ENCODE data around the gene EXOC2. TPM values are rescaled to one million over a fixed set of nuclear protein-coding genes. Genes with fewer than 3 reads are reported as not detected.

EXOC2 gene
- total RNA-seq, 2 experiments from 2014 or later = 22.5 to 24.8 TPM

DNA sequence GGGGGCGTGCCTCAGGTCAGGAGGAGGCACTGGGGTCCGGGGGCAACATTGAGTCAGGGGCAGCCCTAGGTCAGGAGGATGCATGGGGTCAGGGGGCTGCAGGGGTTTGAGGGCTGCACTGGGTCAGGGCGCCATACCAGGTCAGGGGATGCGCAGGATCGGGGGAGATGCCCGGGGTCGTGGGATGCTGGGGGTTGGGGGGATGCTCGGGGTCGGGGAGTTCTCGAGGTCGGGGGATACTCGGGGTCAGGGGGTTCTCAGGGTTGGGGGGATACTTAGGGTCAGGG lies 727 bp upstream of the EXOC2 start:
- no peak overlapping the region for H3K27ac ChIP-seq (ENCODE audit: low read depth, low read length, poor library complexity, severe bottlenecking)
- ChIA-PET CTCF (ENCODE audit: unreplicated experiment) (no interaction called here), POLR2A (interaction anchor here (0.6 to 2.2 kb wide), 3 partner anchors 9 to 476 kb away, joined by 3 to 7 read pairs (median 3); no protein-coding TSS in a partner anchor)
- BruUV-seq (replicated peaks) = no TSS peak
- peaks cover 13% of the 10 kb centered on the region; the same call in 1 of the 2 replicates for H3K36me3 ChIP-seq (ENCODE audit: insufficient read depth, low read length)
- no peak for TF ChIP-seq EZH2phosphoT487 (IDR thresholded peaks at IDR 0.05; ENCODE audit: borderline replicate concordance, low read depth, low read length)
- TF ChIP-seq, protein P1, sequence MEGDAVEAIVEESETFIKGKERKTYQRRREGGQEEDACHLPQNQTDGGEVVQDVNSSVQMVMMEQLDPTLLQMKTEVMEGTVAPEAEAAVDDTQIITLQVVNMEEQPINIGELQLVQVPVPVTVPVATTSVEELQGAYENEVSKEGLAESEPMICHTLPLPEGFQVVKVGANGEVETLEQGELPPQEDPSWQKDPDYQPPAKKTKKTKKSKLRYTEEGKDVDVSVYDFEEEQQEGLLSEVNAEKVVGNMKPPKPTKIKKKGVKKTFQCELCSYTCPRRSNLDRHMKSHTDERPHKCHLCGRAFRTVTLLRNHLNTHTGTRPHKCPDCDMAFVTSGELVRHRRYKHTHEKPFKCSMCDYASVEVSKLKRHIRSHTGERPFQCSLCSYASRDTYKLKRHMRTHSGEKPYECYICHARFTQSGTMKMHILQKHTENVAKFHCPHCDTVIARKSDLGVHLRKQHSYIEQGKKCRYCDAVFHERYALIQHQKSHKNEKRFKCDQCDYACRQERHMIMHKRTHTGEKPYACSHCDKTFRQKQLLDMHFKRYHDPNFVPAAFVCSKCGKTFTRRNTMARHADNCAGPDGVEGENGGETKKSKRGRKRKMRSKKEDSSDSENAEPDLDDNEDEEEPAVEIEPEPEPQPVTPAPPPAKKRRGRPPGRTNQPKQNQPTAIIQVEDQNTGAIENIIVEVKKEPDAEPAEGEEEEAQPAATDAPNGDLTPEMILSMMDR (conservative IDR thresholded peaks at IDR 0.05; ENCODE audit: low read length) = no peak
- H3K9me3 ChIP-seq (ENCODE audit: low read length) = no peaks in the 10 kb centered on the region
- H4K20me1 ChIP-seq (ENCODE audit: insufficient read depth, low read length) = peaks cover 3% of the 10 kb centered on the region; the same call in 1 of the 2 replicates
- H3K4me3 ChIP-seq (ENCODE audit: low read depth, low read length, poor library complexity, severe bottlenecking) = peak overlapping the region; percentile 78
- peaks cover 12% of the 10 kb centered on the region for H3K4me1 ChIP-seq (ENCODE audit: insufficient read depth, low read length, poor library complexity, severe bottlenecking)
- no peak for DNase-seq (ENCODE audit: low spot score)
- no peaks in the 10 kb centered on the region for H3K9me2 ChIP-seq (ENCODE audit: insufficient read depth, low read length)
- intact Hi-C loops (cut with micrococcal nuclease; ENCODE audit: unreplicated experiment) = loop anchor here (1.0 kb wide), 1 partner anchor 15 kb away; no protein-coding TSS in a partner anchor
- H2AFZ ChIP-seq (ENCODE audit: low read length) = peak overlapping the region; percentile 84; the same call in 1 of the 2 replicates
- H3K79me2 ChIP-seq (ENCODE audit: insufficient read depth, low read depth, low read length) = peaks cover 20% of the 10 kb centered on the region
- peak overlapping the region; percentile 80 for H3K4me2 ChIP-seq (ENCODE audit: low read length)

DNA sequence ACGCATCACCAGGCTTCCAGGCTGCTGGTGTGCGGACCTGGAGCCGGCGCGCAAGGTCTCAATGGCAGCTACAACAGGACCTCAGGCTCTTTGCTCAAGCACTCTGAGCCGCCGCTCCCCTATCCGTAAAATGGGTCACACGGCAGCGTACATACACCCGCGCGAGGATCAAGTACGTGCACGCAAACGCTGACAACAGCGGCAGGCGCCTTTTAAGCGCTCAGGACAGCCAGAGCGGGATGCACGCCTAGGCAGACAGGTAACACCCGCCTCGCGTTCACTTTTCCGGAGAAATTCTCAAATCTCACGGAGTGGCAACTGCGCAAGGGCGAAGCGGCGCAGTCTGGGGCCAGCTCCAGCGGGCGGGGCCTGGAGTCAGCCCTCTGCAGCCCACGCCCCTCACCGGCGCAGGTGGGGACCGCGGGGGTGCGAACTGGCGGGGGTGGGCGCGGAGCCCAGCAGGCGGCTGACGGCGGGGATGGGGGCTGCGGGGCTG lies 535 bp downstream of the EXOC2 start:
- peak overlapping the region; percentile 80 for H3K4me2 ChIP-seq (ENCODE audit: low read length)
- intact Hi-C loops (cut with micrococcal nuclease; ENCODE audit: unreplicated experiment) = no loop called here

More for the DNA sequence above, 535 bp downstream of the EXOC2 start:
- DNase-seq (ENCODE audit: low spot score) = peak; percentile 76
- POLR2A ChIA-PET = interaction anchor here (0.6 to 2.2 kb wide), 5 partner anchors 9 to 1837 kb away, joined by 3 to 10 read pairs (median 7); no protein-coding TSS in a partner anchor
- BruUV-seq (replicated peaks) = no TSS peak
- CTCF ChIA-PET (ENCODE audit: unreplicated experiment) = no interaction called here
- Histone ChIP-seq H3K9me3 (ENCODE audit: low read length) (no peaks in the 10 kb centered on the region), H3K36me3 (ENCODE audit: insufficient read depth, low read length) (peaks cover 21% of the 10 kb centered on the region; the same call in 1 of the 2 replicates), H3K4me3 (ENCODE audit: low read depth, low read length, poor library complexity, severe bottlenecking) (peak overlapping the region; percentile 78), H2AFZ (ENCODE audit: low read length) (peak overlapping the region; percentile 84), H3K4me1 (ENCODE audit: insufficient read depth, low read length, poor library complexity, severe bottlenecking) (peaks cover 12% of the 10 kb centered on the region), H3K27ac (ENCODE audit: low read depth, low read length, poor library complexity, severe bottlenecking) (peak overlapping the region; percentile 42), H3K9me2 (ENCODE audit: insufficient read depth, low read length) (no peaks in the 10 kb centered on the region), H3K79me2 (ENCODE audit: insufficient read depth, low read depth, low read length) (peaks cover 20% of the 10 kb centered on the region), H4K20me1 (ENCODE audit: insufficient read depth, low read length) (peaks cover 3% of the 10 kb centered on the region; the same call in 1 of the 2 replicates)
- TF ChIP-seq, protein P1 (conservative IDR thresholded peaks at IDR 0.05; ENCODE audit: low read length) = no peak
- TF ChIP-seq EZH2phosphoT487 (IDR thresholded peaks at IDR 0.05; ENCODE audit: borderline replicate concordance, low read depth, low read length) = no peak

Measured in OCI-LY7 (cell line).